Fibroblast of the aortic adventitia (primary cell): ENCODE measurements around the gene RREB1. TPM values are rescaled to one million over a fixed set of nuclear protein-coding genes. Genes with fewer than 3 reads are reported as not detected.

Source experiments
- DNase-seq: peaks from one replicate; pipeline ENCODE4 v3.0.0-alpha.2; 2010; ENCODE audit warnings: low read depth
- H3K4me3 ChIP-seq: 2 replicates; pipeline ENCODE4 v1.5.1; 2011; ENCODE audit warnings: low read depth, mild to moderate bottlenecking, control low read depth, low read length, moderate library complexity
- total RNA-seq: library from RNA; depleted of rRNA; stranded (reverse); fragments of >200 nt; gene quantifications from 2 replicates; pipeline ENCODE4 v1.2.3, GENCODE V29; 2012; ENCODE audit warnings: low replicate concordance
- TF ChIP-seq, protein P1 (sequence below): IDR thresholded peaks from 2 replicates; pipeline ENCODE4 v1.5.1; 2011; ENCODE audit warnings: mild to moderate bottlenecking, low read length, control low read depth, inconsistent platforms; ENCODE audit not compliant: insufficient read depth

RREB1 gene
- total RNA-seq, 1 donor = 17.6 TPM

DNA sequence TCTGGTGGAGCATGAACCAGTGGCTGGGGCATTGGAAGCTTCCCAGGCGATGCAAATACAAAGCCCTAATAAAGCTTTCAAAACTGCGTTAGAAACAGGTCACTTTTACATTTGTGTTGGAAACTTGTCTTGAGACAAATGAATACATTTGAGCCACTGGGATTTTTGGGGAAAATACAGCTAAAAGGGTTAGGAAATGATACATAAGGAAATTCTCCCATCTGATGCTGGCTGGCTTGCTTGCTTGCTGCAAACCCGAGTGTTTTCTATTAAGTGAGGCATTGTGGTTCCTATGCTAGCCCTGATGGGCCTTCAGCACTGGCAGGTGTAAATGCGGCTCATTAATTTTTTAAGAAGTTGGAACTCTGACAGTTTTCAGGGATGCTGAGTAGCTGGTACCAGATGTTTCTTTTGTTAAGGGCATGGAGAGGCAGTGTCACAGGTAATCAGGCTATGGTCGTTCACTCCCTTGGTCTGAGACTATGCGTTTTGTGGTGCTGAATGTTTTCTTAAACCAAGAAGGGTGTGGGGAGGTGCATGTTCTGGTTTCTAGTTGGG is 35.2 kb downstream of the RREB1 start:
- no peak for DNase-seq
- TF ChIP-seq, protein P1, sequence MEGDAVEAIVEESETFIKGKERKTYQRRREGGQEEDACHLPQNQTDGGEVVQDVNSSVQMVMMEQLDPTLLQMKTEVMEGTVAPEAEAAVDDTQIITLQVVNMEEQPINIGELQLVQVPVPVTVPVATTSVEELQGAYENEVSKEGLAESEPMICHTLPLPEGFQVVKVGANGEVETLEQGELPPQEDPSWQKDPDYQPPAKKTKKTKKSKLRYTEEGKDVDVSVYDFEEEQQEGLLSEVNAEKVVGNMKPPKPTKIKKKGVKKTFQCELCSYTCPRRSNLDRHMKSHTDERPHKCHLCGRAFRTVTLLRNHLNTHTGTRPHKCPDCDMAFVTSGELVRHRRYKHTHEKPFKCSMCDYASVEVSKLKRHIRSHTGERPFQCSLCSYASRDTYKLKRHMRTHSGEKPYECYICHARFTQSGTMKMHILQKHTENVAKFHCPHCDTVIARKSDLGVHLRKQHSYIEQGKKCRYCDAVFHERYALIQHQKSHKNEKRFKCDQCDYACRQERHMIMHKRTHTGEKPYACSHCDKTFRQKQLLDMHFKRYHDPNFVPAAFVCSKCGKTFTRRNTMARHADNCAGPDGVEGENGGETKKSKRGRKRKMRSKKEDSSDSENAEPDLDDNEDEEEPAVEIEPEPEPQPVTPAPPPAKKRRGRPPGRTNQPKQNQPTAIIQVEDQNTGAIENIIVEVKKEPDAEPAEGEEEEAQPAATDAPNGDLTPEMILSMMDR = no peak
- no peak overlapping the region for H3K4me3 ChIP-seq

- TF ChIP-seq, protein P1 = peak; percentile 26
- DNase-seq = no peak
- H3K4me3 ChIP-seq = no peak overlapping the region
Measured at GRCh38 chr6:7143476-7143974, 35.8 kb downstream of the RREB1 start.

DNA sequence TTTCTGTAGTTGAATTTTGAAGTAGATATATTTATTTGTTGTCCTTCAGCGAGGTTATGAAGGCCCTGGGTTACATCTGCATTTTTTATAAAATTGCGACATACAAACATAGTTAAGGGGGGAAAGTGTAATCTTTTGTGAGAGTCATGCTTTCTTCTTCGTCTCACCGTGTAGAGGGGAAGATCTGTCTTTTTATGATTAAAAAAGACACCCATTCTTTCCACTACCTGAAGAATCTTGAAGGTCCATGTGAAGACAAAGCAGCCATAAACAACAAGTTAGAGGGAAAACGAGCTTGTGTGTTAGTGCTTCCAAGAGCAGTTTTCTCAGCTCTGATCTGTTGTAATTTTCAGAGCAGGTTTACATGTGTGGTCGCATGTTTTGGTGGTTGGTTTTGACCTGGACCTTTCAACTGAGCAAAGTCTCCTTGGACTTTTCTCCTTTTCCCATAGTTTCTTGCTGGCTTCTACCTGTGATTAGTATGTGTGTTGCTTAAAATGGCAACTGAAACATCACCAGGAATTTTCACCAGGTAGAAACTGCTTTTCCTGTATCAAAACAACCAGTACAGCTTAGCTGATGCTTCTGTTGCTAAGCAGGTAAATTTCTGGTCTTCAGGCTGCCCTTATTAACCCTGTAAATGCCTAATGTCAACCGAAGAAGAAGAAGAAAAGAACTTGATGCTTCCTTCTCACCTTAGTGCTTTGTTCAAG is 37.3 kb downstream of the RREB1 start:
- no peak overlapping the region for H3K4me3 ChIP-seq
- TF ChIP-seq, protein P1 = no peak
- DNase-seq = no peak

DNA sequence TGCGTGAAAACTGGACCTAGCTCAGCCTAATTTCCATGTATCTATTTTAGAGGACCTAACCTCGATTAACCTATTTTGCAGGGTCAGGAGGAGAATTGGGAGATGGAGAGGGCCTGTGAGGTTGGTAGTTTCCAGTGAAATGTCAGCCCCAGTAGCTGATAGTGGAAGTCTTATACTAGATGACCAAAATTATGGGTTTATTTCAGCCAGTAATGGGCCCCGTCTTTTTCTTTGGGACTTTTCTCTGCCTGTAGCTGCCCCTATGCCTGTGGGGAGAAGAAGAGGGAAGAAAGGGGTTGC is 37.8 kb downstream of the RREB1 start:
- TF ChIP-seq, protein P1 = no peak
- H3K4me3 ChIP-seq = no peak overlapping the region
- no peak for DNase-seq

DNA sequence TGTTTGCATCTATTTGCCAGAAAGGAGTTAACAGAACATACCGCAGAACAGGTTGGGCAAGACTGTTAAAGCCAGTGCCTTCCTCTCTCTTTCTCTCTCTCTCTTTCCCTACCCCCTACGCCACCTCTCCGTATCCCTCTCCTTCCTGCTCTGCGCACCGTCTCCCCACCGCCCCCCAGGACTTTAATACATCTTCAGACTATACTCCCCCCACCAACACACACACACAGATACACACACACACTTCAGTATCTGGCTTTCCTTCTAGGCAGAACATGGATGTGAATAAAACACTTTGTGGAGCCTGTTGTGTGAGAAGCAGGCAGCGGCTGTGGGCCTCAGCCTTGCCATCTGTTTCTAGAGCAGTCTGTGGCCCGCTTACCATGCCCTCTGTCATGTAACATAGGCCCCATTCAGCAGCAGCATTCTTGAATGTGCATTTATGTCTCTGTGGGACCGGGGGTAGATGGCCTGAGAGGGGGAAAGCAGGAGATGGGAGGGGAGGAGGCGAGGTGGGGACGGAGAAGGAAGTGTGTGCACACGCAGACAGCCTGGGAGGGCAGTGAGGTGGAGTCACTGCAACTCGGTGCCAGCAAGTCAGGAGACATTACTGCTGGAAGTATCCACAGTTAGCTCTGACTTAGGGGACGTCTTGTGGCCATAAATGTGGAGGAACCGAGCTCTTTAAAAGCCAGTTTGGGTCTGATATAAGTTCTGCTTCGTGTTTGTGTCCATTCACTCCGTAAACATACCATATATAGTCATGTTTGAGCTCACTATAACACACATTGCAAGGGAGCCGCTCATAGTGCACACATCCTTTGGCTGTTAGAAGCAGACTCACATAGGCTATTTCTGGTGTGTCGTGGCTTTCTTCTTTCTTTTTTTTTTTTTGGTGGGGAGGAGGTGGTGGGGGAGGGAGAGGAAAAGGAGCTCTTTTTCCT is 38.4 kb downstream of the RREB1 start:
- TF ChIP-seq, protein P1 = no peak

GRCh38 chr6:7147051-7147671 is 39.4 kb downstream of the RREB1 start:
- TF ChIP-seq, protein P1 = no peak
- DNase-seq = no peak
- no peak overlapping the region for H3K4me3 ChIP-seq

More for the DNA sequence above, 38.4 kb downstream of the RREB1 start:
- peak; percentile 65 for DNase-seq
- no peak overlapping the region for H3K4me3 ChIP-seq
